ENCODE data around the gene TPM1. TPM values are rescaled to one million over a fixed set of nuclear protein-coding genes. Genes with fewer than 3 reads are reported as not detected.
A peak's percentile ranks its signal among the peaks of the same experiment; 100 is the strongest.
"Not testable (repeated sequence)": the region's sequence is repeated elsewhere in the genome, so short reads cannot be mapped to it uniquely, and the experiment has no call there.

Gene TPM1
- total RNA-seq, 1 experiment from 2014 or later: 192 TPM

GRCh38 chr15:63094495-63094931, 52.0 kb downstream of the TPM1 start:
- no peak for DNase-seq (ENCODE audit: low read depth)

GRCh38 chr15:63096178-63096577, 53.6 kb downstream of the TPM1 start:
- DNase-seq (ENCODE audit: low read depth): no peak

- DNase-seq (ENCODE audit: low read depth): not testable (repeated sequence)
Observed at GRCh38 chr15:63098901-63099300, 56.4 kb downstream of the TPM1 start.

- not testable (repeated sequence) for DNase-seq (ENCODE audit: low read depth)
Observed at GRCh38 chr15:63099581-63099980, 57.0 kb downstream of the TPM1 start.

GRCh38 chr15:63103416-63103815, 60.9 kb downstream of the TPM1 start:
- DNase-seq (ENCODE audit: low read depth): no peak

GRCh38 chr15:63104727-63105126, 62.2 kb downstream of the TPM1 start:
- DNase-seq (ENCODE audit: low read depth): peak; percentile 54

- not testable (repeated sequence) for DNase-seq (ENCODE audit: low read depth)
Observed at GRCh38 chr15:63105354-63105753, 62.8 kb downstream of the TPM1 start.

GRCh38 chr15:63107895-63108546, 65.5 kb downstream of the TPM1 start:
- peak; percentile 100 for DNase-seq (ENCODE audit: low read depth)

- DNase-seq (ENCODE audit: low read depth): no peak
Observed at GRCh38 chr15:63109498-63109897, 67.0 kb downstream of the TPM1 start.

GRCh38 chr15:63109920-63110319, 67.4 kb downstream of the TPM1 start:
- DNase-seq (ENCODE audit: low read depth): no peak

GRCh38 chr15:63110428-63111026, 68.0 kb downstream of the TPM1 start:
- no peak for DNase-seq (ENCODE audit: low read depth)

- DNase-seq (ENCODE audit: low read depth): no peak
Observed at GRCh38 chr15:63111481-63111880, 68.9 kb downstream of the TPM1 start.

GRCh38 chr15:63112871-63113270, 70.3 kb downstream of the TPM1 start:
- DNase-seq (ENCODE audit: low read depth): no peak

- DNase-seq (ENCODE audit: low read depth): no peak
Observed at GRCh38 chr15:63114465-63114864, 71.9 kb downstream of the TPM1 start.

Other genes starting within 250 kb of the TPM1 start
- 28.4 and 33.7 TPM in 2 replicates for gene LACTB, start 79.1 kb downstream of the TPM1 start, total RNA-seq (2014; rRNA removed)
- gene RPS27L, start 114.7 kb downstream of the TPM1 start, total RNA-seq (2014; rRNA removed): 89.3 and 173 TPM in 2 replicates
- 34.6 and 39.1 TPM in 2 replicates for gene RAB8B, start 146.9 kb downstream of the TPM1 start, total RNA-seq (2014; rRNA removed)
- 27.3 and 32.8 TPM in 2 replicates for gene APH1B, start 234.9 kb downstream of the TPM1 start, total RNA-seq (2014; rRNA removed)

Measured in LHCN-M2 (cell line).